Body of pancreas (tissue), 4 donors: Measurements from ENCODE around the gene CRNN.

Source experiments
- CTCF ChIP-seq, 7 experiments: fragments of 450-650 bp in 4 of 7; fragments of 200-600 bp in 3 of 7; sonication (generic) in 3 of 7; IDR thresholded peaks; one replicate each; pipeline ENCODE4 v1.5.1; 2016 to 2019; ENCODE audit warnings: antibody characterized with exemption in 7 of 7
- POLR2A ChIP-seq, 3 donors: fragments of 450-650 bp; IDR thresholded peaks; one replicate each; pipeline ENCODE4 v1.6.1; 2016; ENCODE audit warnings: antibody characterized with exemption in 3 of 3, mild to moderate bottlenecking in 2 of 3

- TF ChIP-seq CTCF (IDR thresholded peaks at IDR 0.05) = no peak
- no peak for TF ChIP-seq POLR2A (IDR thresholded peaks at IDR 0.05)
These were observed 46.6 kb downstream of the CRNN start for GRCh38 chr1:152367436-152367835.
